Endodermal cell (in vitro differentiated cells): ENCODE data around the gene ZDHHC14. TPM values are rescaled to one million over a fixed set of nuclear protein-coding genes. Genes with fewer than 3 reads are reported as not detected.

Source experiments
- DNase-seq: peaks from one replicate; pipeline ENCODE4 v3.0.0-alpha.2; 2017
- H3K27ac ChIP-seq: 2 replicates; pipeline ENCODE4 v1.5.1; 2013; ENCODE audit warnings: mild to moderate bottlenecking, low read depth, low read length, moderate library complexity
- H3K27me3 ChIP-seq: 2 replicates; pipeline ENCODE4 v1.6.1; 2013; ENCODE audit warnings: mild to moderate bottlenecking, low read length, moderate library complexity; ENCODE audit not compliant: insufficient read depth, control insufficient read depth, poor library complexity, severe bottlenecking
- H3K36me3 ChIP-seq: 2 replicates; pipeline ENCODE4 v1.7.0; 2013; ENCODE audit warnings: mild to moderate bottlenecking, low read length, moderate library complexity; ENCODE audit not compliant: control insufficient read depth, insufficient read depth
- H3K4me1 ChIP-seq: one replicate; pipeline ENCODE4 v1.7.0; 2013; ENCODE audit warnings: low read length; ENCODE audit not compliant: control insufficient read depth, insufficient read depth
- H3K4me3 ChIP-seq: 2 replicates; pipeline ENCODE4 v1.5.1; 2013; ENCODE audit warnings: mild to moderate bottlenecking, low read length, moderate library complexity
- H3K9ac ChIP-seq: 2 replicates; pipeline ENCODE4 v1.6.1; 2013; ENCODE audit warnings: mild to moderate bottlenecking, low read length, moderate library complexity; ENCODE audit not compliant: poor library complexity, severe bottlenecking; ENCODE audit errors: extremely low read depth
- H3K9me3 ChIP-seq: 2 replicates; pipeline ENCODE4 v1.6.1; 2013; ENCODE audit warnings: mild to moderate bottlenecking, low read length, moderate library complexity; ENCODE audit not compliant: control insufficient read depth
- H3K27ac Mint-ChIP-seq: 2 replicates; pipeline ENCODE4 v1.8.0; 2020; ENCODE audit warnings: mixed read lengths
- H3K27me3 Mint-ChIP-seq: 2 replicates; pipeline ENCODE4 v1.8.0; 2021; ENCODE audit warnings: mild to moderate bottlenecking, mixed read lengths; ENCODE audit not compliant: insufficient read depth
- H3K36me3 Mint-ChIP-seq: 2 replicates; pipeline ENCODE4 v1.8.0; 2020; ENCODE audit warnings: low read depth, mixed read lengths
- H3K4me1 Mint-ChIP-seq: 2 replicates; pipeline ENCODE4 v1.8.0; 2020; ENCODE audit warnings: mixed read lengths
- H3K4me3 Mint-ChIP-seq: 2 replicates; pipeline ENCODE4 v1.8.0; 2020; ENCODE audit warnings: mild to moderate bottlenecking, moderate library complexity, mixed read lengths
- H3K9me3 Mint-ChIP-seq: 2 replicates; pipeline ENCODE4 v1.8.0; 2020; ENCODE audit warnings: mild to moderate bottlenecking, mixed read lengths
- CTCF ChIP-seq: fragments of 200-600 bp; sonication (generic); conservative IDR thresholded peaks from 2 replicates; pipeline ENCODE4 v1.5.0; 2021; ENCODE audit warnings: antibody characterized with exemption, mild to moderate bottlenecking
- WGBS, 2 experiments: methylation state at CpG; one replicate each; pipeline versions ENCODE4 v1.1.5 to v1.1.7; 2013; ENCODE audit warnings: missing lambda C conversion rate in 2 of 2, mixed read lengths in 1 of 2; ENCODE audit not compliant: insufficient coverage in 1 of 2, insufficient read length in 1 of 2; 5-methylcytosine and 5-hydroxymethylcytosine counted together
- total RNA-seq, 2 donors: library from RNA; stranded (reverse); fragmentation: NEBNext Ultra II Directional in 1 of 2; extraction: Animal tissue kit (Norgen Biotek cat#: 25700) in 1 of 2; gene quantifications; 2 replicates in 1 of 2; 3 replicates in 1 of 2; pipeline ENCODE4 v1.2.1, GENCODE V29; 2021

The ZDHHC14 gene
- total RNA-seq, 2 donors from 2014 or later = 2.3 to 4.5 TPM

GRCh38 chr6:157603971-157604370 lies 223.0 kb downstream of the ZDHHC14 start:
- Histone ChIP-seq H3K36me3 (no peaks in the 10 kb centered on the region), H3K4me3 (no peak overlapping the region), H3K27me3 (no peaks in the 10 kb centered on the region), H3K27ac (no peak overlapping the region), H3K9ac (no peak overlapping the region), H3K4me1 (peaks cover 6% of the 10 kb centered on the region), H3K9me3 (no peaks in the 10 kb centered on the region)
- Mint-ChIP-seq H3K27ac (no peak overlapping the region), H3K36me3 (no peaks in the 10 kb centered on the region), H3K4me1 (peaks cover 23% of the 10 kb centered on the region), H3K27me3 (no peaks in the 10 kb centered on the region), H3K9me3 (no peaks in the 10 kb centered on the region), H3K4me3 (no peak overlapping the region)
- 97 to 100% methylated on average over 4 of the region's 5 CpGs for WGBS, 2 experiments
- no peak for TF ChIP-seq CTCF
- no peak for DNase-seq

- WGBS, 2 experiments = 100% methylated on average over 2 of the region's 2 CpGs; no CpG with 5 or more reads in 1 of the 2 experiments
- H3K27me3 Mint-ChIP-seq = no peaks in the 10 kb centered on the region
- H3K4me1 Mint-ChIP-seq = peaks cover 23% of the 10 kb centered on the region
- Histone ChIP-seq H3K4me3 (no peak overlapping the region), H3K4me1 (peaks cover 6% of the 10 kb centered on the region), H3K9me3 (no peaks in the 10 kb centered on the region), H3K27me3 (no peaks in the 10 kb centered on the region), H3K36me3 (no peaks in the 10 kb centered on the region), H3K9ac (no peak overlapping the region), H3K27ac (no peak overlapping the region)
- no peak for TF ChIP-seq CTCF
- no peak overlapping the region for H3K27ac Mint-ChIP-seq
- no peak for DNase-seq
- no peaks in the 10 kb centered on the region for H3K36me3 Mint-ChIP-seq
- H3K4me3 Mint-ChIP-seq = no peak overlapping the region
- no peaks in the 10 kb centered on the region for H3K9me3 Mint-ChIP-seq
Measured at GRCh38 chr6:157604816-157605215, 223.8 kb downstream of the ZDHHC14 start.

- H3K4me1 ChIP-seq = peaks cover 6% of the 10 kb centered on the region
Measured at GRCh38 chr6:157605484-157605883, 224.5 kb downstream of the ZDHHC14 start.

More at GRCh38 chr6:157605484-157605883, 224.5 kb downstream of the ZDHHC14 start:
- Mint-ChIP-seq H3K4me1 (peaks cover 23% of the 10 kb centered on the region), H3K4me3 (no peak overlapping the region), H3K36me3 (no peaks in the 10 kb centered on the region), H3K9me3 (no peaks in the 10 kb centered on the region), H3K27me3 (no peaks in the 10 kb centered on the region), H3K27ac (no peak overlapping the region)
- peak; percentile 35 for DNase-seq
- Histone ChIP-seq H3K27me3 (no peaks in the 10 kb centered on the region), H3K9me3 (no peaks in the 10 kb centered on the region), H3K9ac (no peak overlapping the region), H3K36me3 (no peaks in the 10 kb centered on the region), H3K27ac (no peak overlapping the region), H3K4me3 (no peak overlapping the region)
- no peak for TF ChIP-seq CTCF
- WGBS, 2 experiments = 87 to 88% methylated on average over 6 to 8 of the region's 8 CpGs
